Measurements from ENCODE around the gene TENT4B.

TENT4B gene

DNA sequence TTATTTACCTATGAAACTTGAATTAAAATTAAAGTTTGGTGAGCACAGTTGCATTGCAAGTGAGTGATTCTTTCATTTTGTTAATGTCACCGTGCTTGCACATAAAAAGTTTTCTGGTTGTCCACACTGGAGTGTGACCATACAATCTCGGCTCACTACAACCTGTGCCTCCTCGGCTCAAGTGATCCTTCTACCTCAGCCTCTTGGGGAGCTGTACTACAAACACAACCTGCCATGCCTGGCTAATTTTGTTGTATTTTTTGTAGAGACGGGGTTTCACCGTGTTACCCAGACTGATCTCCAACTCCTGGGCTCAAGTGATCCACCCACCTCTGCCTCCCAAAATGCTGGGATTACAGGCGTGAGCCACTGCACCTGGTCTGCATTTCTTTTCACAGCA is 63.1 kb downstream of the TENT4B start:
- POLR2A ChIA-PET = no interaction called here
- no peak for DNase-seq (ENCODE audit: extremely low spot score)
- TF ChIP-seq CTCF (IDR thresholded peaks at IDR 0.05; ENCODE audit: control extremely low read depth, extremely low read depth, low read depth, missing control alignments) = no peak
- CTCF ChIA-PET = interaction anchor here (0.9 to 7.8 kb wide), 5 partner anchors 27 to 449 kb away, joined by 3 to 79 read pairs (median 3); partner anchors contain the start of gene CNEP1R1

DNA sequence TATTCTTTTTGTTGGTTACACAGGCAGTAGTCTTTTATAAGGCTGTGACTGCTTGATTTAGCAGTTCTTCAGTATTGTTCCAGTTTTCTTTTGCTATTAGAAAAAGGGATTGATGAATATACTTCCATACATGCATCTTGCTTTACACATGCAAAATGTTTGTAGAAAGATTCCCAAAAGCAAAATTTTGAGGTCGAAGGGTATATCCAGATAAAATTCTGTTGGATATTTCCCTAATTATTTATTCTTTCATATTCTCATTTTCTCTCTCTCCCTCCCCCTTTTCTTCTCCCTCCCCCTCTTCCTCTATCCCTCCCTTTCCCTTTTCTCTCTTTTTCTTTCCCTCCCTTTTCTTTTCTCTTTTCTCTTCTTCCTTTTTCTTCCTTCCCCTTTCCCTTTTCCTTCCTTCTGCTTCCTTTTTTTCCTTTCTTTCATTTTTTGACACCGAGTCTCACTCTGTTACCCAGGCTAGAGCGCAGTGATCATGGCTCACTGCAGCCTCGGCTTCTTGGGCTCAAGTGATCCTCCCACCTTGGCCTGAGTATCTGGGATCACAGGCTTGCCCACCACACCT is 66.4 kb downstream of the TENT4B start:
- POLR2A ChIA-PET = no interaction called here
- no peak for DNase-seq (ENCODE audit: extremely low spot score)
- TF ChIP-seq CTCF (IDR thresholded peaks at IDR 0.05; ENCODE audit: control extremely low read depth, extremely low read depth, low read depth, missing control alignments) = no peak
- CTCF ChIA-PET = interaction anchor here (3.6 kb wide), 1 partner anchor 8 kb away, joined by 29 read pairs; no protein-coding TSS in a partner anchor

- ChIA-PET CTCF (interaction anchor here (1.1 to 1.4 kb wide), 3 partner anchors 13 to 26 kb away, joined by 3 to 4 read pairs (median 4); no protein-coding TSS in a partner anchor), POLR2A (no interaction called here)
Measured at GRCh38 chr16:50224286-50224685, 71.2 kb downstream of the TENT4B start.

DNA sequence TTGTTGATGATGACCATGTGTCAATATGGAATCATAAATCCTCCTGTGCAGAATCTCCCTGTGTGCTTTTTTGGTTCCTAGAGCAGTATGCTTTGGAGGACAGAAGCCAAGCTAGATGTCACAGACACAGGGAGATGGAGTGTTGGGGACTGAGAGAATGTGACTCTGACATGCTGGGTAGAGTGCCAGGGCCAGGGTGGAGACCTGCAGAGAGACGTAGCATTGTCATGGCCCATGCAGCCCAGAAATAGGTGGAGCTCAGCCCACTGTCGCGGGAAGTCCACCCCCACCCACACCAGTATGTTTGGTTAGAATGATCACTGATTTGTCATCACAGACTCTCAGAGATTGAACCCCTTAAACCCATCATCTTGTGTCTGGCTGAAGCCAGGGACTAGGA is 74.0 kb downstream of the TENT4B start:
- DNase-seq (ENCODE audit: extremely low spot score) = no peak
- TF ChIP-seq CTCF (IDR thresholded peaks at IDR 0.05; ENCODE audit: control extremely low read depth, extremely low read depth, low read depth, missing control alignments) = no peak
- ChIA-PET POLR2A (no interaction called here), CTCF (interaction anchor here (0.8 kb wide), 3 partner anchors 11 to 17 kb away, joined by 3 to 6 read pairs (median 4); no protein-coding TSS in a partner anchor)

More at GRCh38 chr16:50224286-50224685, 71.2 kb downstream of the TENT4B start:
- DNase-seq (ENCODE audit: extremely low spot score) = no peak
- TF ChIP-seq CTCF (IDR thresholded peaks at IDR 0.05; ENCODE audit: control extremely low read depth, extremely low read depth, low read depth, missing control alignments) = no peak

GRCh38 chr16:50227665-50228064 is 74.6 kb downstream of the TENT4B start:
- TF ChIP-seq CTCF (IDR thresholded peaks at IDR 0.05; ENCODE audit: control extremely low read depth, extremely low read depth, low read depth, missing control alignments) = no peak
- ChIA-PET CTCF (interaction anchor here (0.8 kb wide), 3 partner anchors 11 to 17 kb away, joined by 3 to 6 read pairs (median 4); no protein-coding TSS in a partner anchor), POLR2A (no interaction called here)
- DNase-seq (ENCODE audit: extremely low spot score) = no peak

GRCh38 chr16:50228364-50228868 is 75.3 kb downstream of the TENT4B start:
- no peak for TF ChIP-seq CTCF (IDR thresholded peaks at IDR 0.05; ENCODE audit: control extremely low read depth, extremely low read depth, low read depth, missing control alignments)
- no peak for DNase-seq (ENCODE audit: extremely low spot score)
- CTCF ChIA-PET = interaction anchor here (1.9 kb wide), 1 partner anchor 18 kb away, joined by 12 read pairs; no protein-coding TSS in a partner anchor
- POLR2A ChIA-PET = no interaction called here

Data from GM10248 (cell line).